Mucosa of stomach (tissue), 1 donor: ENCODE results near the gene CPEB4.

Experiments
- H3K27me3 ChIP-seq: one replicate; pipeline ENCODE4 v1.7.0; 2013; ENCODE audit warnings: mild to moderate bottlenecking, low read length; ENCODE audit not compliant: control insufficient read depth, insufficient read depth
- H3K36me3 ChIP-seq: one replicate; pipeline ENCODE4 v1.7.0; 2013; ENCODE audit warnings: low read length; ENCODE audit not compliant: control insufficient read depth, insufficient read depth
- H3K4me1 ChIP-seq: one replicate; pipeline ENCODE4 v1.7.0; 2013; ENCODE audit warnings: mild to moderate bottlenecking, low read length; ENCODE audit not compliant: control insufficient read depth, insufficient read depth
- H3K4me3 ChIP-seq: one replicate; pipeline ENCODE4 v1.7.0; 2013; ENCODE audit warnings: low read length
- H3K9ac ChIP-seq: one replicate; pipeline ENCODE4 v1.7.0; 2013; ENCODE audit warnings: mild to moderate bottlenecking, low read length, moderate library complexity
- H3K9me3 ChIP-seq: one replicate; pipeline ENCODE4 v1.7.0; 2013; ENCODE audit warnings: mild to moderate bottlenecking, low read length, moderate library complexity; ENCODE audit not compliant: control insufficient read depth
- donor health status: Pancreatic carcinoma.

The CPEB4 gene

DNA sequence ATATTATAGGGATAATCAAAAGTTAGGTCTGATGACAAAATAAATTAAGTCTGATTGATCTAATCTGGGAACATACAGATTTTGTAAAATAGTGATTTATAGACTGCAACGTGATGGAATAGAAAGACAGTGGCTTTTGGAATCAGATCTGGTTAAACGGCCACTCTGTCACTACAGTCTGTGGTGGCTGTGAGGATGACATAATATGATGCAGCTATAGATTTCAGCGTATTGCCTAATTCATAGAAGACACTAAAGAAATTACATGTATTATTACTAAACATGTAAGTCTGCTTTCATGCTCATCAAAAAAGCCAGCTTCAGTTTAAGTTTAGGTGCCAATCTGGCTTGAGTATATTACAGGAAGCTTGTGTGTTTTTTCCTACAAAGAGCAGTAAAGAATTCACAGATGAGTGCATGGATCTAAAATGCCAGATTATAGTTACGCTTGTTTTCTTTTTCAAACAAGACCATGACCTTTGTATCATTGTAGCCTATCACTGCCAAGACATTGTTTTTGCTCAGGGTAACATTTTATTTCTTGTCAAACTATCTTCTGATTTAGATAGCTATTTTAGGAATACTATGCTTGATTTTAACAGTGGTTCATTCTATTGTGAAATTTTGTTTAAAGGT is 25.7 kb downstream of the CPEB4 start:
- Histone ChIP-seq H3K4me1 (no peaks in the 10 kb centered on the region), H3K9me3 (no peaks in the 10 kb centered on the region), H3K4me3 (no peak overlapping the region), H3K27me3 (no peaks in the 10 kb centered on the region), H3K9ac (no peak overlapping the region), H3K36me3 (no peaks in the 10 kb centered on the region)

DNA sequence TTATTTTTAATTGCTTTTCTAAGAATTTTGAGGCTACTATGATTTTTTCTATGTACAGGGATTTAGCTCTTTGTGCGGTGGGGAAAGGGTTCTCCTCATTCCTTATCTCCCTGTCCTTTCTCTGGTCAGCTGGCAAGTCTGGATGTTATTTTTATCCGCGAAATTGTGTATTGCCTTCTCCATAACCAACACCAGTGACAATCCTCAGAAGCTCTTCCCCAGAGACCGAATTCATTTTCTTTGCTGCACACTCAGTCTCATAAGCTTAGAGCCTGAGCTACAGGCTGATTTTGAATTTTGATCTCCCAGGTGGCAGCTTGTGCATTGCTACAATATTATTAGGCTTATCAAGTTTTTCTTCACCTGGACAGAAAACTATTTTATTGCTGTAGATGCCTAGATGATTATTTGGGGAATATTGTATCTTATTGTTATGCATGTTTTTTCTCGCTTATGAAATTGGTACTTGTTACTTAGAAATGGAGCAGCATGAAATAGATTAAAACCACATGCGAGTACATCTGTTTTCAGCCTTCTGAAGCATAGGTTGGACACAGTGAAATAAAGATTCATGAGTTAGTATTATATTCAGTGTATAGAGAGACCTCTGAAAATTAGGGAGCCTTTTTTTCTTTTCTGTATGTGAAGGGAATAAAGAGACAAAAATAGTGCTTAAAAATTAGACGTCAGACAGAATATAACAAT is 27.3 kb downstream of the CPEB4 start:
- no peaks in the 10 kb centered on the region for H3K36me3 ChIP-seq
- H3K9me3 ChIP-seq: no peaks in the 10 kb centered on the region
- H3K4me1 ChIP-seq: peaks cover 15% of the 10 kb centered on the region
- no peaks in the 10 kb centered on the region for H3K27me3 ChIP-seq
- no peak overlapping the region for H3K9ac ChIP-seq
- H3K4me3 ChIP-seq: no peak overlapping the region

DNA sequence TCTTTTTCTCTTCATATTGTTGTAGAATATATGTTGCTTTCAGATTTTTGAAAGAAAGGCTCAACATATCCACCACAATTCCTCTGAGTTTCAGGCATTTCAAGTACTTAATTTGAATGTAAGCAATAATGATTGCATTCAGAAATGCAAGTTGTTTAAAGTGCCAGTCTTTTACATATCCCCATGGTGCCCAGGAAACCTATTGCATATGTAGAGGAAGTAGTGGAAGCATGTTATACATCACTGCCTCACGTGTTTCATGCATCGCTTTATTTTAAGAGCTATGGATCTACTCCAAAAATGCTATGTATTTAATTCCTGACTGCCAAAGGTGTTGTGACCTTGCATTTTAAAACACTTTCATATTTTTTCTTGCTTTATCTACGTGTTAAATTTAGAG is 28.1 kb downstream of the CPEB4 start:
- Histone ChIP-seq H3K27me3 (no peaks in the 10 kb centered on the region), H3K4me3 (no peak overlapping the region), H3K4me1 (peaks cover 20% of the 10 kb centered on the region), H3K9ac (no peak overlapping the region), H3K9me3 (no peaks in the 10 kb centered on the region), H3K36me3 (no peaks in the 10 kb centered on the region)

DNA sequence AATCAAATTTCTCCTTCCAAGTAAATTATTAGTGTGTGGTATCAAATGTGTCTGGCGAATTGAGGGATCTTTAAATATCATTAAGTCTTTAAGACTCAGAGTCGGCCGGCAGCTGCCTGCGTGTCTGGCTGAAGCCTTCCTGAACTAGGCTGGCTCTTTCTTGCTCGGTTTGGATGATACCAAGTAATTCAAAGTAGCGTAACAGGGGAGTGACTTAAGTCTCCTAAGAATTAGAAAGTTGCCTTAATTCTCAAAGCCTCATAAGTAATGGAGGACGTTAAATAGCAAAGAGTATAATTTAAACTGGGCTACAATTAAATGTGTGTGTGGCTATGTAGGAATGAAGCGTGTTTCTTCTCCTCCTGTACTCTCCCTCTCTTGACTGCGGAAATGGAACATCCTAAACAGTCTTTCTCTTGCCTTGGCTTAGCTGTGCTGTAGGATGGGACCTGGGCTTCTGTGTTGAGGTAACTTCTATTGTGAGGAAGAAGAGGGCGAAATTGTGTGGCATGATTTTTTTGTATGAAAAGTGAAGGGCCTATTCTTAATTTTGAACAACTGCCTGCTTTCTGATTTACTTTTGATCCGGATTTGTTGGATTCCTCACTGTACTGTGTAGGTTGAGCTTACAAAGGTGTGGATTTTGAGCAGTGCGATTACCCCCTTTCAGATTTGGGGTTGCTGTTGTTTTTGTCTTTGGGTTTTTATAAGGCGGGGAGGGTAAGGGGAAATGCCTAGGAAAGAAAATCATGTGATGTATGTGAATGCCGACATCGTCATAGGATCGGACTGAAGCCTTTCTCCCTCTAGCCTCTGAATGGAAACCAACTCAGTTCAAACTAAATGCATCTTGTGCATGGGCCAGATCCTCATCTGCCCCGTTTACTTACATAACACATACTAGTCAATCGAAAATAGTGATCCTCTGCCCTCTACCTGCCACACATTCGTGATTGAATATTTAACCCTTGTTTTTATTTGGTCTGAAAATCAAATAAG is 29.9 kb downstream of the CPEB4 start:
- Histone ChIP-seq H3K9me3 (no peaks in the 10 kb centered on the region), H3K4me3 (peak overlapping the region; percentile 14), H3K4me1 (peaks cover 22% of the 10 kb centered on the region), H3K27me3 (no peaks in the 10 kb centered on the region), H3K9ac (peak overlapping the region; percentile 64), H3K36me3 (no peaks in the 10 kb centered on the region)

DNA sequence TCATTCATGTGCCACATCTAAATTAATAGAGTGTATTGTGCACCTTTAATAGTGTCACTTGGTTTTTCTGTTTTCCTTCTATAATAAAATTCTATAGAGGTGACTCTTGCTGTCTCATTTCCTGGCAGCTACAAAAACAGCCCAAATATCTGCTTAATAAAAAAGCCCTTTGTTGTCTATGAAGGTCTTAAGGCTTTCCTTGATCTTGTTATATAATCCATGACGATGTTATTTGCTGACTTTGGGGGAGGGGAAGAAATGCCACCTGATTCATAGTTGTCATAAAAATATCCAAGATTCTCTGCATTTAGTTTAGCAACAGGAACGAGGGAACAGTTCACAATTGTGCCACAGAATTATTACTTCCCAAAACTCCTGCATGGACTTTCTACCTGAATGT is 31.3 kb downstream of the CPEB4 start:
- H3K36me3 ChIP-seq: no peaks in the 10 kb centered on the region
- no peak overlapping the region for H3K4me3 ChIP-seq
- H3K27me3 ChIP-seq: no peaks in the 10 kb centered on the region
- H3K9ac ChIP-seq: no peak overlapping the region
- H3K9me3 ChIP-seq: no peaks in the 10 kb centered on the region
- peaks cover 33% of the 10 kb centered on the region for H3K4me1 ChIP-seq

DNA sequence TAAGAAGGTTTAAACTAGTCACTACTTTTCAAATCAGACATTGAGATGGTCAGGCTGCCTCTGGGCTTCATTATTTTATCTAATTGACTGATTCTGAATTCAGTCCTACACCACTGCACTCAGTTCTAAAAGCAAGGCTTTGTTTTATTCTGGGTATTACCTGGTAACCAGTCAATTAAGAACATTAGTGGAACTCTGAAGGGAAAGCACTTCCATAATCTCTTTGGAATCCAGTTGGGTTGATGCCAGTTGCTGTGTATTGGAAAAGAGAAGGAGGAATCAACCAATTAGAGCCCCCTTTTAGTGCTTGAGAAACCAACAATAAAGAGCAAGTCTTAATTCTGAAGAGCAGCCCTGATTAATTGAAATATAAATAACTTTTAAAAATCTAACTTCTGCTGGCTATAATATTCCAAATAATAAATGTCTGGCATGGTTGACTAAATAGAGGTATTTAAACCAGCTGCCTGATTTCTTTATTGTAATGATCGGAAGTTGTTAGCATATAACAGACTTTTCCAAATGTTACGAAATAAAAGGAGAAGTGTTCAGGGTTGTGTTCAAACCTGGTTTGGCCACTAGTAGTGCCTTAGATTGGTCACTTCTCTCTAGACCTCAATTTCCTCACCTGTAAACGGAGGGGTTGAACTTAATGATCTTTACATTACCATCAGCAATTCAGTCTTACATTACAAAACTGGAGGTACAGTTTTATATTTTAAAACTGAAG is 32.0 kb downstream of the CPEB4 start:
- Histone ChIP-seq H3K36me3 (no peaks in the 10 kb centered on the region), H3K9ac (no peak overlapping the region), H3K9me3 (no peaks in the 10 kb centered on the region), H3K4me3 (no peak overlapping the region), H3K27me3 (no peaks in the 10 kb centered on the region), H3K4me1 (peaks cover 41% of the 10 kb centered on the region)

DNA sequence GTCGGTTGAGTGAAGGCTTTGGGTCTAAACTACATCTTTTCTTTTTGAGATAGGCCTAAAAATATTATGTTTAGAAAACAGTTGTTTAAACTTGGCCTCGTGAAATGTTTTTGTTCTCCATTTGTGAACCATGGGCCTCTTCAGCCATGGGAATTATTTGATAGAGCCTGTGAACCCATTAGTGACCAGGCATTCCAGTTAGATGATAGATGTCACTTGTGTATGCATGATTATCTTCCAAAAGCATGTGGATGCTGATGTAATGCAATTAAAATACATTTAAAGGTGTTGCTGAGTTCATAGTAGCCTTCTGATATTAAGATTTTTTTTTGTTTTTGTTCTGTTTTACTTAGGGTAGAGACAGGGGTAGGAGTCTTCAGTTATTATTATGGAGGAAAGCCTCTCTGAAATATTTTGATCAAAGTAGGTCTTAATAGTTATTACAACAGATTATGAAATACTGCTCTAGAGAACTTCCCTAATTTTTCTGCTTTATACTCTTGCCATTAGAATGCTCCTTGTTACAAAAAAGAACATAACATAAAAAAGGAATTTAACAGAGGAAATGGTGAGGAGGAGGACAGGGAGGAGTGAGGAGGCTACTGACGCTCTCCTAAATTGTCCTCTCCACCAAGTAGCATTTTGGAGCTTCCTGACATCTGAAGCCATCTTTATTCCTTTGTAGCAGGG is 32.9 kb downstream of the CPEB4 start:
- H3K36me3 ChIP-seq: no peaks in the 10 kb centered on the region
- H3K4me3 ChIP-seq: no peak overlapping the region
- no peaks in the 10 kb centered on the region for H3K27me3 ChIP-seq
- H3K9ac ChIP-seq: no peak overlapping the region
- peaks cover 41% of the 10 kb centered on the region for H3K4me1 ChIP-seq
- H3K9me3 ChIP-seq: no peaks in the 10 kb centered on the region

DNA sequence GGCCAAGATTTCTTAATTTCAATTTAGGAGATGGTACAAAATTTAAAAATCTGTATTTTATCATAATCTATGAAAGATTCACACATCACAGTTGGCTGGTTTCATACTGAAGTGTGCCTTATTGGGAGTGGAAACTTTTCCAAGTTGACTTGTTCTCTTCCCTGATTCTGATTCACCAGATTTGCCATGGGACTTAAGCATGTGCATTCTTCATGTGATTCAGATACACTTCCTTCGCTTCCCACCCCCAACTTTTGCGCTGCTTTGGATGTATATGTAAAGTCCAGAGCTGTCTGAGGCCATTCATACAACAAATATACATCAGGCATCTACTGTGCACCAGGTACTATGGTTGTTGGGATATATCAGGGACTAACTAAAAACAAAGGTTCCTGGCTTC is 34.4 kb downstream of the CPEB4 start:
- H3K9me3 ChIP-seq: no peaks in the 10 kb centered on the region
- H3K4me1 ChIP-seq: peaks cover 44% of the 10 kb centered on the region
- no peak overlapping the region for H3K4me3 ChIP-seq
- no peaks in the 10 kb centered on the region for H3K27me3 ChIP-seq
- no peak overlapping the region for H3K9ac ChIP-seq
- no peaks in the 10 kb centered on the region for H3K36me3 ChIP-seq

DNA sequence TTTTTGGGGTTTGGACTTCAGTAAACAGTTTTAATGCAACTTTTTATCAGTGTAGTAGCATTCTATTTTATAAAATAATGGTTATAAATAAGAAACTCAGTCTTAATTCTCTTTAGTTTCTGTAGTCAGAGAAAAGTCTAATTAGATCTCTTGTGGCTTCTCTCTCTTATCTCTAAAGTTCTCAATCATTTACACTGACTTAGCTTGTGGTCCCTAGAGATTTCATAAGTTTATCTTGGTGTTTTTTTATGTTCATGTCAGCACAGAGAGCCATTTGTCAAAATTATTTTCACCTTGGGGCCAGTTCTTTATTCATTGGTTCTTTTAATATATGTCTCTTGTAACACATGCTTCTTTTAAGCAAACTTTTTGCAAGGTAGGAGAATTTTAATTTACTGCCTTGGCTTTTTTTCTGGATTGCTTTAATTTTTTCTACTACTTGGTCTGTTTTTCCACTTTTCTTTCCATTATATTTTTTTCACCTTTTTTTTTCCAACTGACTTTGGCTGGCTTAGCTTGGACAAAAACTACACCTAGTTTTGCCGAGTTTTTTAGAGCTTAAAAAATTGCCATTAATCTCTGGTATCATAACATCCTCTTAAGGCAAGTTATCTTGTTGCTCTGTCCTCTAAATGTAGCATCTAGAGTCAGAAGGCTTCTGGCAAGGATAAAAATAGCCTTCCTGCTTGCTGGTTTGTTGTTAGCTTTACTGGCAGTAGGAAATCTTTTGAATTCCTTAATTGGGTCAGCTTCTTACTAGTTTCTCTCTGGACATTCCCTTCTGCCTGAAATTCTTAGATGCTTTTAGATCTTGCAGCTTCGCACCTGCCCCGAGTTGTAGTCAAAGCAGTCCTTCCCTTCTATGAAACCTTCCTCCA is 35.3 kb downstream of the CPEB4 start:
- Histone ChIP-seq H3K27me3 (no peaks in the 10 kb centered on the region), H3K4me3 (no peak overlapping the region), H3K9me3 (no peaks in the 10 kb centered on the region), H3K9ac (no peak overlapping the region), H3K4me1 (peaks cover 44% of the 10 kb centered on the region), H3K36me3 (no peaks in the 10 kb centered on the region)

DNA sequence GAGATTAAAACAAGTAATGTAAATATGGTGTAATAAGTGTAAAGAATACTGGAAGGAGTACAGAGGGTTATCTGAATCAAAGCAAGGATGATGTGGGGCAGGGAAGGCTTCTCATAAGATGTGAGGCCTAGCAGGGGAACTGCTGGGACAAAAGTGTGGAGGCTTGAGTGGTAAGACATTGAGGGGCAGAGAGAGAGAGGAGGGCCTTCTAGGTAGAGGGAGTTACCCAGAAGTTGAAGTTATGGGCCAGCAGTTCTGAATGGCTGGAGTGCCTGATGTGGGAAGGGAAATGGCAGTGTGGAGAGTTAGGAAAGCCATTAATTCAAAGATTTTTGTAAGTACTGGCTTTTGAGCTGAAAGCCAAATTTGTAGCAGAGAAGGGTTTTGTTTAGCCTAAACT is 36.8 kb downstream of the CPEB4 start:
- Histone ChIP-seq H3K27me3 (no peaks in the 10 kb centered on the region), H3K9ac (no peak overlapping the region), H3K9me3 (no peaks in the 10 kb centered on the region), H3K36me3 (no peaks in the 10 kb centered on the region), H3K4me1 (peaks cover 35% of the 10 kb centered on the region), H3K4me3 (no peak overlapping the region)
